ENCODE measurements around the gene SORCS3. TPM values are rescaled to one million over a fixed set of nuclear protein-coding genes. Genes with fewer than 3 reads are reported as not detected.
A peak's percentile ranks its signal among the peaks of the same experiment; 100 is the strongest.

The SORCS3 gene
- total and polyA plus RNA-seq, 10 of the 15 experiments (the other 5 are each of a cell fraction or from before 2014, with no cell fraction given), result 0.01 to 0.04 (median 0.02) TPM; not detected in 7

GRCh38 chr10:104892879-104893617, 252.0 kb downstream of the SORCS3 start:
- FAIRE-seq, result no peak
- Histone ChIP-seq H3K4me1 (ENCODE audit: control insufficient read depth, insufficient read depth, low read length) (no peaks in the 10 kb centered on the region), H3K9ac (ENCODE audit: control insufficient read depth, insufficient read depth, low read length) (no peak overlapping the region), H2AFZ (ENCODE audit: control insufficient read depth, low read depth, low read length) (no peak overlapping the region), H3K36me3 (ENCODE audit: control insufficient read depth in 2 of 2, insufficient read depth in 2 of 2, low read length in 1 of 2) (no peaks in the 10 kb centered on the region), H3K27me3 (replicated peaks in 1 of 2; ENCODE audit: control insufficient read depth in 2 of 2, insufficient read depth in 2 of 2, low read length in 1 of 2) (no peaks in the 10 kb centered on the region; a peak in 1 of 4 replicates), H4K20me1 (ENCODE audit: control insufficient read depth, insufficient read depth) (no peaks in the 10 kb centered on the region), H3K4me3 (no peak overlapping the region), H3K79me2 (ENCODE audit: control insufficient read depth, insufficient read depth, low read length) (no peaks in the 10 kb centered on the region), H3K27ac (ENCODE audit: control insufficient read depth, insufficient read depth) (no peak overlapping the region), H3K4me2 (ENCODE audit: control insufficient read depth, insufficient read depth) (no peak overlapping the region), H3K9me3 (replicated peaks; ENCODE audit: control insufficient read depth, insufficient read depth, low read length) (no peaks in the 10 kb centered on the region)
- WGBS (ENCODE audit: insufficient coverage, insufficient replicate concordance, low lambda C conversion rate, missing lambda C conversion rate), result 19% methylated on average over 5 of the region's 5 CpGs
- intact Hi-C loops (cut with micrococcal nuclease; ENCODE audit: unreplicated experiment), result loop anchor here (1.0 kb wide), 2 partner anchors 58 to 83 kb away; no protein-coding TSS in a partner anchor
- no peak for DNase-seq (ENCODE audit: low read depth, low spot score)
- peak; percentile 78 for ATAC-seq
- TF ChIP-seq PBX3 (IDR thresholded peaks at IDR 0.05; ENCODE audit: insufficient replicate concordance, low read depth, low read length), result no peak
- TF ChIP-seq CREB1 (IDR thresholded peaks at IDR 0.05; ENCODE audit: low read depth), result no peak
- TF ChIP-seq IKZF2 (IDR thresholded peaks at IDR 0.05), result peak; percentile 16 to 25; a peak in 2 of 4 replicates
- TF ChIP-seq ZNF207 (IDR thresholded peaks at IDR 0.05; ENCODE audit: borderline replicate concordance), result no peak
- peak in 1 of 2 experiments; percentile 30; a peak in 1 of 4 replicates for TF ChIP-seq EP300 (IDR thresholded peaks at IDR 0.05; ENCODE audit: borderline replicate concordance in 1 of 2, control insufficient read depth in 1 of 2, low read depth in 2 of 2, low read length in 2 of 2)
- no peak for TF ChIP-seq RBBP5 (conservative IDR thresholded peaks at IDR 0.05)
- no peak for TF ChIP-seq SKIL (IDR thresholded peaks at IDR 0.05; ENCODE audit: low read depth, poor library complexity, severe bottlenecking)
- no peak for TF ChIP-seq FOXK2 (IDR thresholded peaks at IDR 0.05)
- TF ChIP-seq SREBF2 (IDR thresholded peaks at IDR 0.05; ENCODE audit: low read length), result no peak
- no peak for TF ChIP-seq ATF2 (IDR thresholded peaks at IDR 0.05; ENCODE audit: low read length)
- no peak for TF ChIP-seq PAX5 (IDR thresholded peaks at IDR 0.05; ENCODE audit: borderline replicate concordance, low read depth, low read length)
- TF ChIP-seq TCF7 (IDR thresholded peaks at IDR 0.05; ENCODE audit: borderline replicate concordance), result no peak
- in situ Hi-C loops (cut with MboI), result no loop called here
- CTCF ChIA-PET, result interaction anchor here (1.2 kb wide), 1 partner anchor 11 kb away, joined by 3 read pairs; no protein-coding TSS in a partner anchor
- BruUV-seq (replicated peaks), result no TSS peak
- RAD21 ChIA-PET (ENCODE audit: unreplicated experiment), result interaction anchor here (0.7 kb wide), 1 partner anchor 57 kb away, joined by 3 read pairs; no protein-coding TSS in a partner anchor
- SMC1A ChIA-PET (ENCODE audit: uncharacterized antibody, unreplicated experiment), result interaction anchor here (0.8 to 0.9 kb wide), 2 partner anchors 25 to 30 kb away, joined by 3 read pairs; no protein-coding TSS in a partner anchor
- POLR2A ChIA-PET, result no interaction called here

Data from GM12878 (cell line).